ENCODE results near the gene PPP1R8. TPM values are rescaled to one million over a fixed set of nuclear protein-coding genes. Genes with fewer than 3 reads are reported as not detected.
A peak's percentile ranks its signal among the peaks of the same experiment; 100 is the strongest.

The PPP1R8 gene
- total and polyA plus RNA-seq, 9 of the 15 experiments (the other 6 are each of a cell fraction or from before 2014, with no cell fraction given): 16.2 to 107 (median 75.3) TPM

- TF ChIP-seq, protein P1, sequence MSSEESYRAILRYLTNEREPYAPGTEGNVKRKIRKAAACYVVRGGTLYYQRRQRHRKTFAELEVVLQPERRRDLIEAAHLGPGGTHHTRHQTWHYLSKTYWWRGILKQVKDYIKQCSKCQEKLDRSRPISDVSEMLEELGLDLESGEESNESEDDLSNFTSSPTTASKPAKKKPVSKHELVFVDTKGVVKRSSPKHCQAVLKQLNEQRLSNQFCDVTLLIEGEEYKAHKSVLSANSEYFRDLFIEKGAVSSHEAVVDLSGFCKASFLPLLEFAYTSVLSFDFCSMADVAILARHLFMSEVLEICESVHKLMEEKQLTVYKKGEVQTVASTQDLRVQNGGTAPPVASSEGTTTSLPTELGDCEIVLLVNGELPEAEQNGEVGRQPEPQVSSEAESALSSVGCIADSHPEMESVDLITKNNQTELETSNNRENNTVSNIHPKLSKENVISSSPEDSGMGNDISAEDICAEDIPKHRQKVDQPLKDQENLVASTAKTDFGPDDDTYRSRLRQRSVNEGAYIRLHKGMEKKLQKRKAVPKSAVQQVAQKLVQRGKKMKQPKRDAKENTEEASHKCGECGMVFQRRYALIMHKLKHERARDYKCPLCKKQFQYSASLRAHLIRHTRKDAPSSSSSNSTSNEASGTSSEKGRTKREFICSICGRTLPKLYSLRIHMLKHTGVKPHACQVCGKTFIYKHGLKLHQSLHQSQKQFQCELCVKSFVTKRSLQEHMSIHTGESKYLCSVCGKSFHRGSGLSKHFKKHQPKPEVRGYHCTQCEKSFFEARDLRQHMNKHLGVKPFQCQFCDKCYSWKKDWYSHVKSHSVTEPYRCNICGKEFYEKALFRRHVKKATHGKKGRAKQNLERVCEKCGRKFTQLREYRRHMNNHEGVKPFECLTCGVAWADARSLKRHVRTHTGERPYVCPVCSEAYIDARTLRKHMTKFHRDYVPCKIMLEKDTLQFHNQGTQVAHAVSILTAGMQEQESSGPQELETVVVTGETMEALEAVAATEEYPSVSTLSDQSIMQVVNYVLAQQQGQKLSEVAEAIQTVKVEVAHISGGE (CRISPR knock-in tag; IDR thresholded peaks at IDR 0.05): no peak
- TF ChIP-seq ZBTB34 (CRISPR knock-in tag; IDR thresholded peaks at IDR 0.05) (no peak), BMI1 (IDR thresholded peaks at IDR 0.05; ENCODE audit: low read length) (no peak), NR1H2 (CRISPR knock-in tag; IDR thresholded peaks at IDR 0.05) (no peak), ZNF311 (CRISPR knock-in tag; IDR thresholded peaks at IDR 0.05) (no peak)
These were observed 25.8 kb upstream of the PPP1R8 start (continued) for GRCh38 chr1:27804791-27805190.

DNA sequence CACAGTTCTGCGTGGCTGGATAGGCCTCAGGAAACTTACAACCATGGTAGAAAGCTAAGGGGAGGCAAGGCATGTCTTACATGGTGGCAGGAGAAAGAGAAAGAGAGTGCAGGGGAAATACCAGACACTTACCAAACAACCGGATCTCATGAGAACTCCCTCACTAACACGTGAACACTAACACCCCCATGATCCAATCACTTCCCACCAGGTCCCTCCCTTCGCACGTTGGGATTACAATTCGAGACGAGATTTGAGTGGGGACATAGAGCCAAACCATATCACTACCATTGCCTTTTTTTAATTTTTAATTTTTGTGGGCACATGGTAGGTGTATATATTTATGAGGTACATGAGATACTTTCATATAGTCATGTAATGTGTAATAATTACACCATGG, 23.8 kb upstream of the PPP1R8 start:
- in situ Hi-C loops (cut with MboI): no loop called here
- FAIRE-seq (no peak), ATAC-seq (no peak), DNase-seq (ENCODE audit: extremely low read depth in 1 of 4, low spot score in 3 of 4) (no peak)
- H3K9me3 ChIP-seq (replicated peaks; ENCODE audit: control insufficient read depth, insufficient read depth, low read depth, low read length): no peaks in the 10 kb centered on the region; the same call in 1 of the 2 replicates
- no peaks in the 10 kb centered on the region for H4K20me1 ChIP-seq (replicated peaks; ENCODE audit: control insufficient read depth, insufficient read depth, low read length)
- H3K9ac ChIP-seq (ENCODE audit: insufficient read depth in 1 of 2, low read depth in 2 of 2, low read length in 2 of 2): no peak overlapping the region
- WGBS (ENCODE audit: insufficient coverage, low coverage, missing lambda C conversion rate): 86% methylated on average over 7 of the region's 7 CpGs
- H3K27ac ChIP-seq (ENCODE audit: extremely low read depth, low read depth, low read length): no peak overlapping the region
- H3K36me3 ChIP-seq (ENCODE audit: control insufficient read depth, insufficient read depth, low read length): peaks cover 28% of the 10 kb centered on the region
- intact Hi-C loops (cut with micrococcal nuclease): no loop called here
- no TSS peak for BruUV-seq (replicated peaks)
- H3K4me2 ChIP-seq (ENCODE audit: insufficient read depth, low read length): no peak overlapping the region
- H3K9me1 ChIP-seq (ENCODE audit: control insufficient read depth, insufficient read depth, low read length): no peaks in the 10 kb centered on the region
- TF ChIP-seq, protein P2, sequence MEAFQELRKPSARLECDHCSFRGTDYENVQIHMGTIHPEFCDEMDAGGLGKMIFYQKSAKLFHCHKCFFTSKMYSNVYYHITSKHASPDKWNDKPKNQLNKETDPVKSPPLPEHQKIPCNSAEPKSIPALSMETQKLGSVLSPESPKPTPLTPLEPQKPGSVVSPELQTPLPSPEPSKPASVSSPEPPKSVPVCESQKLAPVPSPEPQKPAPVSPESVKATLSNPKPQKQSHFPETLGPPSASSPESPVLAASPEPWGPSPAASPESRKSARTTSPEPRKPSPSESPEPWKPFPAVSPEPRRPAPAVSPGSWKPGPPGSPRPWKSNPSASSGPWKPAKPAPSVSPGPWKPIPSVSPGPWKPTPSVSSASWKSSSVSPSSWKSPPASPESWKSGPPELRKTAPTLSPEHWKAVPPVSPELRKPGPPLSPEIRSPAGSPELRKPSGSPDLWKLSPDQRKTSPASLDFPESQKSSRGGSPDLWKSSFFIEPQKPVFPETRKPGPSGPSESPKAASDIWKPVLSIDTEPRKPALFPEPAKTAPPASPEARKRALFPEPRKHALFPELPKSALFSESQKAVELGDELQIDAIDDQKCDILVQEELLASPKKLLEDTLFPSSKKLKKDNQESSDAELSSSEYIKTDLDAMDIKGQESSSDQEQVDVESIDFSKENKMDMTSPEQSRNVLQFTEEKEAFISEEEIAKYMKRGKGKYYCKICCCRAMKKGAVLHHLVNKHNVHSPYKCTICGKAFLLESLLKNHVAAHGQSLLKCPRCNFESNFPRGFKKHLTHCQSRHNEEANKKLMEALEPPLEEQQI (IDR thresholded peaks at IDR 0.05): peak; percentile 90
- TF ChIP-seq STAT5A (IDR thresholded peaks at IDR 0.05; ENCODE audit: borderline replicate concordance, low read length): no peak
- peak; percentile 50; the same call in 1 of the 2 replicates for TF ChIP-seq CC2D1A (IDR thresholded peaks at IDR 0.05)
- H3K4me3 ChIP-seq: no peak overlapping the region
- no peaks in the 10 kb centered on the region for H3K79me2 ChIP-seq (ENCODE audit: control insufficient read depth, insufficient read depth, low read length)
- ChIA-PET CTCF (ENCODE audit: low intra/inter-chr PET ratio) (no interaction called here), POLR2A (interaction anchor here (1.1 kb wide), 1 partner anchor 28 kb away, joined by 3 read pairs; no protein-coding TSS in a partner anchor)
- H2AFZ ChIP-seq (ENCODE audit: low read depth, low read length): no peak overlapping the region
- H3K4me1 ChIP-seq (replicated peaks in 1 of 2; ENCODE audit: control insufficient read depth in 2 of 2, insufficient read depth in 2 of 2, low read length in 2 of 2): no peaks in the 10 kb centered on the region
- no peaks in the 10 kb centered on the region for H3K27me3 ChIP-seq (ENCODE audit: control insufficient read depth in 2 of 2, insufficient read depth in 2 of 2, low read length in 2 of 2)

All from K562 (cell line).